Neural crest cell (in vitro differentiated cells): Measurements from ENCODE around the gene ZRANB2. TPM values are rescaled to one million over a fixed set of nuclear protein-coding genes. Genes with fewer than 3 reads are reported as not detected.

Source experiments
- DNase-seq: peaks from one replicate; pipeline ENCODE4 v3.0.0; 2021; ENCODE audit warnings: low read depth, mixed read lengths, low spot score
- H3K27ac Mint-ChIP-seq: one replicate; pipeline ENCODE4 v1.8.0; 2021; ENCODE audit warnings: mild to moderate bottlenecking, mixed read lengths; ENCODE audit not compliant: unreplicated experiment
- H3K27me3 Mint-ChIP-seq: 2 replicates; pipeline ENCODE4 v1.8.0; 2021; ENCODE audit warnings: low read depth, mild to moderate bottlenecking, mixed read lengths
- H3K36me3 Mint-ChIP-seq: 2 replicates; pipeline ENCODE4 v1.8.0; 2021; ENCODE audit warnings: low read depth, mild to moderate bottlenecking, mixed read lengths
- H3K4me1 Mint-ChIP-seq: 2 replicates; pipeline ENCODE4 v1.8.0; 2021; ENCODE audit warnings: mixed read lengths
- H3K4me3 Mint-ChIP-seq: one replicate; pipeline ENCODE4 v1.8.0; 2021; ENCODE audit warnings: mild to moderate bottlenecking, mixed read lengths
- H3K9me3 Mint-ChIP-seq: 2 replicates; pipeline ENCODE4 v1.8.0; 2021; ENCODE audit warnings: mixed read lengths
- CTCF ChIP-seq: fragments of 200-600 bp; sonication (generic); conservative IDR thresholded peaks from 2 replicates; pipeline ENCODE4 v1.5.0; 2021; ENCODE audit warnings: antibody characterized with exemption, mild to moderate bottlenecking
- total RNA-seq: library from RNA; stranded (reverse); gene quantifications from 2 replicates; pipeline ENCODE4 v1.2.1, GENCODE V29; 2021

The ZRANB2 gene
- total RNA-seq, 1 donor from 2014 or later = 113 TPM

GRCh38 chr1:71068325-71069240 lies 12.3 kb downstream of the ZRANB2 start:
- no peaks in the 10 kb centered on the region for H3K27me3 Mint-ChIP-seq
- no peak for DNase-seq
- H3K9me3 Mint-ChIP-seq = no peaks in the 10 kb centered on the region
- H3K27ac Mint-ChIP-seq = no peak overlapping the region
- H3K4me3 Mint-ChIP-seq = no peak overlapping the region
- peaks cover 11% of the 10 kb centered on the region for H3K36me3 Mint-ChIP-seq
- no peaks in the 10 kb centered on the region for H3K4me1 Mint-ChIP-seq
- no peak for TF ChIP-seq CTCF

GRCh38 chr1:71054791-71055190 lies 26.0 kb downstream of the ZRANB2 start:
- Mint-ChIP-seq H3K27ac (no peak overlapping the region), H3K36me3 (peaks cover 8% of the 10 kb centered on the region), H3K4me1 (no peaks in the 10 kb centered on the region), H3K4me3 (no peak overlapping the region), H3K9me3 (no peaks in the 10 kb centered on the region), H3K27me3 (peaks cover 26% of the 10 kb centered on the region)
- no peak for TF ChIP-seq CTCF
- DNase-seq = no peak

- DNase-seq = no peak
- H3K9me3 Mint-ChIP-seq = no peaks in the 10 kb centered on the region
- H3K4me1 Mint-ChIP-seq = no peaks in the 10 kb centered on the region
- peaks cover 6% of the 10 kb centered on the region for H3K36me3 Mint-ChIP-seq
- H3K27ac Mint-ChIP-seq = no peak overlapping the region
- TF ChIP-seq CTCF = no peak
- no peak overlapping the region for H3K4me3 Mint-ChIP-seq
- peaks cover 30% of the 10 kb centered on the region for H3K27me3 Mint-ChIP-seq
Observed at GRCh38 chr1:71054281-71054731, 26.5 kb downstream of the ZRANB2 start.

- no peak overlapping the region for H3K4me3 Mint-ChIP-seq
- peaks cover 4% of the 10 kb centered on the region for H3K36me3 Mint-ChIP-seq
- peaks cover 36% of the 10 kb centered on the region for H3K27me3 Mint-ChIP-seq
- no peak overlapping the region for H3K27ac Mint-ChIP-seq
- H3K4me1 Mint-ChIP-seq = no peaks in the 10 kb centered on the region
- DNase-seq = no peak
- no peaks in the 10 kb centered on the region for H3K9me3 Mint-ChIP-seq
- TF ChIP-seq CTCF = no peak
Observed at GRCh38 chr1:71053758-71054157, 27.1 kb downstream of the ZRANB2 start.

- no peak for TF ChIP-seq CTCF
- no peak overlapping the region for H3K4me3 Mint-ChIP-seq
- peaks cover 42% of the 10 kb centered on the region for H3K27me3 Mint-ChIP-seq
- H3K36me3 Mint-ChIP-seq = peaks cover 4% of the 10 kb centered on the region
- no peak for DNase-seq
- no peak overlapping the region for H3K27ac Mint-ChIP-seq
- no peaks in the 10 kb centered on the region for H3K9me3 Mint-ChIP-seq
- H3K4me1 Mint-ChIP-seq = peaks cover under 1% of the 10 kb centered on the region
Observed at GRCh38 chr1:71053146-71053545, 27.7 kb downstream of the ZRANB2 start.
